Transverse colon (tissue), 4 donors: ENCODE results near the gene GLS. TPM values are rescaled to one million over a fixed set of nuclear protein-coding genes. Genes with fewer than 3 reads are reported as not detected.
"Not testable (repeated sequence)": the region's sequence is repeated elsewhere in the genome, so short reads cannot be mapped to it uniquely, and the experiment has no call there.

Experiments
- DNase-seq: peaks from one replicate; pipeline ENCODE4 v3.0.0-alpha.2; 2019
- H3K27ac ChIP-seq, 4 donors: fragments of 200-600 bp; sonication (generic); 2 replicates each; pipeline ENCODE4 v1.5.1; 2016 to 2018; ENCODE audit warnings: inconsistent platforms in 4 of 4
- H3K27me3 ChIP-seq: fragments of 200-600 bp; sonication (generic); 2 replicates; pipeline ENCODE4 v1.5.1; 2017; ENCODE audit warnings: inconsistent platforms
- H3K36me3 ChIP-seq, 4 donors: fragments of 200-600 bp; sonication (generic); 2 replicates each; pipeline ENCODE4 v1.5.1; 2017 to 2019; ENCODE audit warnings: inconsistent platforms in 4 of 4
- H3K4me1 ChIP-seq, 4 donors: fragments of 200-600 bp; sonication (generic); 2 replicates each; pipeline ENCODE4 v1.5.1; 2017 to 2020; ENCODE audit warnings: inconsistent platforms in 4 of 4
- H3K4me3 ChIP-seq, 4 donors: fragments of 200-600 bp; sonication (generic); 1 replicate in 1 of 4; 2 replicates in 3 of 4; pipeline versions ENCODE4 v1.5.1 to v1.6.1; 2017 to 2019; ENCODE audit warnings: inconsistent platforms in 4 of 4
- H3K9me3 ChIP-seq, 2 donors: fragments of 200-600 bp; sonication (generic); 2 replicates each; pipeline ENCODE4 v1.5.1; 2017 to 2019; ENCODE audit warnings: inconsistent platforms in 2 of 2
- EP300 ChIP-seq: sonication (generic); formaldehyde crosslinking; IDR thresholded peaks from one replicate; pipeline ENCODE4 v1.6.1; 2017; ENCODE audit warnings: antibody characterized with exemption, low read depth
- POLR2A ChIP-seq: fragments of 450-650 bp; IDR thresholded peaks from one replicate; pipeline ENCODE4 v1.6.1; 2016; ENCODE audit warnings: antibody characterized with exemption, mild to moderate bottlenecking, moderate library complexity
- POLR2AphosphoS5 ChIP-seq, 3 donors: sonication (generic); formaldehyde crosslinking; IDR thresholded peaks; one replicate each; pipeline ENCODE4 v1.6.1; 2016; ENCODE audit warnings: antibody characterized with exemption in 3 of 3
- WGBS, 2 donors: methylation state at CpG; one replicate each; pipeline ENCODE4 v1.1.5; 2018; ENCODE audit warnings: low coverage in 1 of 2; 5-methylcytosine and 5-hydroxymethylcytosine counted together
- in situ Hi-C, 4 donors: fragments of 200-750 bp; cut with MboI; loops; one replicate each; pipeline versions ENCODE4 v1.15.0 to v1.15.1; 2017; ENCODE audit warnings: low sequenced_read_pairs in 3 of 4, low pct_ligation_motif_present in 1 of 4, low pct_unique_long_range_greater_than_20kb in 1 of 4
- intact Hi-C: fragments of 100-400 bp; cut with DNase I; formaldehyde crosslinking; loops from one replicate; pipeline ENCODE4 v1.15.1; 2023; ENCODE audit warnings: low total_unique reads
- total RNA-seq, 4 donors: library from RNA; depleted of rRNA; stranded (reverse); fragments of >200 nt; gene quantifications; one replicate each; pipeline ENCODE4 v1.1.0, GENCODE V29; 2016
- TF ChIP-seq, protein P1 (sequence below), 5 experiments: fragments of 200-600 bp in 3 of 5; fragments of 450-650 bp in 2 of 5; sonication (generic) in 3 of 5; IDR thresholded peaks; 1 replicate in 2 of 5; 2 replicates in 3 of 5; pipeline ENCODE4 v1.5.1; 2016 to 2017; ENCODE audit warnings: antibody characterized with exemption in 5 of 5, inconsistent platforms in 3 of 5, mild to moderate bottlenecking in 2 of 5, moderate library complexity in 1 of 5

Gene GLS
- total RNA-seq, 4 donors from 2014 or later, result 58.0 to 141 (median 68.7) TPM

DNA sequence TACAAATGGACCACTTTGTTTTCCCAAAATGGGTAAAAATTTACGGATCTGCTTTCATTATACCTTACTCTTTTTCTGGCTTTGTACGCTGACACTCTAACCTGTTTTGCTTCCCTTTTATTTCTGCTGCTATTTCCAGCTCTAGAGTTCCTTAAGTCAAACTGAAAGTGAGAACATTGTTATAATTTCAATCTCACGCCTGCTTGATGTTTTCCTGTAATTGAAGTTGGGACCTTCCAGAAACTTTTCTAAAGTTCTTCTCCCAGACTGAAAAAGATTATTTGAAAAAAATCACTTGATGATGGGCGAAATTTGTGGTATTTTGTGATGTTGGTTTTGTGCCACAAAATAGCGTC, 1.8 kb downstream of the GLS start:
- WGBS, 2 donors, result 8 to 11% methylated on average over 5 of the region's 5 CpGs
- in situ Hi-C loops, result loop anchor here in 1 of 4 donors (25.0 kb wide), 1 partner anchor 130 kb away; the partner anchor contains the start of gene STAT1
- Histone ChIP-seq H3K36me3 (no peaks in the 10 kb centered on the region), H3K27ac (peak overlapping the region; percentile 98 to 99 (median 98)), H3K4me1 (peaks cover 3 to 53% (median 26%) of the 10 kb centered on the region in 4 donors), H3K4me3 (peak overlapping the region; percentile 70 to 96 (median 90)), H3K9me3 (no peaks in the 10 kb centered on the region), H3K27me3 (no peaks in the 10 kb centered on the region)
- TF ChIP-seq POLR2A, result no peak
- no peak for TF ChIP-seq EP300
- DNase-seq, result no peak
- intact Hi-C loops, result no loop called here

DNA sequence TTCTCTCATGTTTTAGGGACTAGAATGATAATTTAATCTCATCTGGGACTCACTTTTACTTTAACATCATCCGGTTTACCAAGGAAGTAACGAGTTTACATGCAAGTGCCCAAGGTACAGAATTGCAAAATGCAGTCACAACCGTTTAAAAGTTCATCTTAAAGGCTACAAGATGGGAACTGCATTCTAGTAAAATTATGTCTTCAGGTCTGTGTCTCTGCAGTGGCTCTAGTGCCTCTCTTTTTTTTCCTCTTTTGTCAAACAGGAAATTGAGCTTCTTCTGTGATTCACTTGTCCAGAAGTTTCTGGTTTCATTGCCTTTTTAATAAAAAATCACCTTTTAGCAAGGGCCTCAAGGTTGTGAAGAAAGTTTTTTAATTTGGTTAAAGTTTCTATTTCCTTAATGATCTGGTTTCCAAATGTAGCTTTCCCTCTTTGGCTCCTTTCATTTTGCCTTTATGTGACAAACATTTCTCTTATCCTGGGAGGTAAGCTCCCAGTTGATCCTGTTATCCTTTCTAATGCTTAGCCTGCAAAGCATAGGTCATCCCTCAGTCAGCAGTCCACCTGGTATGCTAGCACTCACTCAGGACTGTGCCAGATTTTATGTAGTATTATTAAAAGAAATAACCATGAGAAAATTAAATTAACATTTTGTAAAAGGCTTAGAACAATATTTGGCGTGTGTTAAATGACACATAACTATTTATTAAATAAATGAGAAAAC, 2.4 kb downstream of the GLS start:
- Histone ChIP-seq H3K27me3 (no peaks in the 10 kb centered on the region), H3K4me1 (peaks cover 3 to 59% (median 32%) of the 10 kb centered on the region in 4 donors), H3K36me3 (no peaks in the 10 kb centered on the region), H3K4me3 (peak overlapping the region; percentile 70 to 96 (median 90)), H3K9me3 (no peaks in the 10 kb centered on the region), H3K27ac (peak overlapping the region; percentile 98 to 99 (median 98))
- no peak for DNase-seq
- 21 to 26% methylated on average over 4 of the region's 4 CpGs for WGBS, 2 donors
- intact Hi-C loops, result no loop called here
- TF ChIP-seq, protein P1, sequence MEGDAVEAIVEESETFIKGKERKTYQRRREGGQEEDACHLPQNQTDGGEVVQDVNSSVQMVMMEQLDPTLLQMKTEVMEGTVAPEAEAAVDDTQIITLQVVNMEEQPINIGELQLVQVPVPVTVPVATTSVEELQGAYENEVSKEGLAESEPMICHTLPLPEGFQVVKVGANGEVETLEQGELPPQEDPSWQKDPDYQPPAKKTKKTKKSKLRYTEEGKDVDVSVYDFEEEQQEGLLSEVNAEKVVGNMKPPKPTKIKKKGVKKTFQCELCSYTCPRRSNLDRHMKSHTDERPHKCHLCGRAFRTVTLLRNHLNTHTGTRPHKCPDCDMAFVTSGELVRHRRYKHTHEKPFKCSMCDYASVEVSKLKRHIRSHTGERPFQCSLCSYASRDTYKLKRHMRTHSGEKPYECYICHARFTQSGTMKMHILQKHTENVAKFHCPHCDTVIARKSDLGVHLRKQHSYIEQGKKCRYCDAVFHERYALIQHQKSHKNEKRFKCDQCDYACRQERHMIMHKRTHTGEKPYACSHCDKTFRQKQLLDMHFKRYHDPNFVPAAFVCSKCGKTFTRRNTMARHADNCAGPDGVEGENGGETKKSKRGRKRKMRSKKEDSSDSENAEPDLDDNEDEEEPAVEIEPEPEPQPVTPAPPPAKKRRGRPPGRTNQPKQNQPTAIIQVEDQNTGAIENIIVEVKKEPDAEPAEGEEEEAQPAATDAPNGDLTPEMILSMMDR (IDR thresholded peaks at IDR 0.05), result no peak
- no peak for TF ChIP-seq POLR2AphosphoS5 (IDR thresholded peaks at IDR 0.05)
- TF ChIP-seq EP300, result no peak
- no peak for TF ChIP-seq POLR2A
- in situ Hi-C loops, result loop anchor here in 1 of 4 donors (25.0 kb wide), 1 partner anchor 129 kb away; the partner anchor contains the start of gene STAT1

DNA sequence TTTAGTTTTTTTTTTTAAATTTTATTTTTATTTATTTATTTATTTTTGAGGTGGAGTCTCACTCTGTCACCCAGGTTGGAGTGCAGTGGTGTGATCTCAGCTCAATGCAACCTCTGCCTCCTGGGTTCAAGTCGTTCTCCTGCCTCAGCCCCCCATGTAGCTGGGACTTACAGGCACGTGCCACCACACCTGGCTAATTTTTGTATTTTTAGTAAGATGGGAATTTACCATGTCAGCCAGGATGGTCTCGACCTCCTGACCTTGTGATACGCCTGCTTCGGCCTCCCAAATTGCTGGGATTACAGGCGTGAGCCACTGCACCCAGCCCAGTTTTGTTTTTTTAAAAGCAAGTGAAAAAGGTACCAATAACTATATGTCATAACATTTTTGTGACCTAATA, 5.2 kb downstream of the GLS start:
- in situ Hi-C loops, result loop anchor here in 1 of 4 donors (25.0 kb wide), 1 partner anchor 126 kb away; the partner anchor contains the start of gene STAT1
- not testable (repeated sequence) for H3K27ac ChIP-seq

DNA sequence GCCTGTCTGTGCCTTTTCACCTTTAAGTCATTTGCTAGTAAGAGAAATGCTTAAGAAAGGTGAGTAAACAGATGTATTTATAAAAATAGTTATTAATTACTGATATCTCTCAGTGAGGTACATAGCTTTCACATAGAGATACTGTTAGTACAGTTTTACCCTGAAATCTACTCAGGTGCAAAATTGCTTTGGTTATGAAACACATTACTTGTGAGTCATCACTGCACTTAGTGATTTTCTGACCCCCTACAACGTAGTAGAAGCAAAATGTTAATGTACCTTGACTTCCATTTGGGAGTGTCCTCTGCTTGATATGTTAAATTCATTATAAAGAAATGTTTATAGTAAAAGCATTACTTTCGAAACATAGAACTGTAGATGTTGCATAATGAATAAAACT, 6.5 kb downstream of the GLS start:
- Histone ChIP-seq H3K9me3 (no peaks in the 10 kb centered on the region), H3K27ac (no peak overlapping the region), H3K36me3 (no peaks in the 10 kb centered on the region), H3K4me3 (no peak overlapping the region), H3K27me3 (no peaks in the 10 kb centered on the region), H3K4me1 (peaks cover 3 to 93% (median 47%) of the 10 kb centered on the region in 4 donors)
- TF ChIP-seq EP300 (no peak), POLR2AphosphoS5 (IDR thresholded peaks at IDR 0.05) (no peak), POLR2A (no peak)
- no peak for DNase-seq
- 58 to 79% methylated on average over 2 of the region's 2 CpGs for WGBS, 2 donors
- in situ Hi-C loops (loop anchor here in 1 of 4 donors (25.0 kb wide), 1 partner anchor 125 kb away; the partner anchor contains the start of gene STAT1), intact Hi-C loops (no loop called here)

More for the DNA sequence above, 5.2 kb downstream of the GLS start:
- H3K27me3 ChIP-seq, intact Hi-C loops, H3K36me3 ChIP-seq, H3K9me3 ChIP-seq, DNase-seq, H3K4me3 ChIP-seq: not testable (repeated sequence)
- 81 to 92% methylated on average over 6 of the region's 6 CpGs for WGBS, 2 donors
- H3K4me1 ChIP-seq, result peaks cover 3 to 81% (median 39%) of the 10 kb centered on the region in 4 donors

DNA sequence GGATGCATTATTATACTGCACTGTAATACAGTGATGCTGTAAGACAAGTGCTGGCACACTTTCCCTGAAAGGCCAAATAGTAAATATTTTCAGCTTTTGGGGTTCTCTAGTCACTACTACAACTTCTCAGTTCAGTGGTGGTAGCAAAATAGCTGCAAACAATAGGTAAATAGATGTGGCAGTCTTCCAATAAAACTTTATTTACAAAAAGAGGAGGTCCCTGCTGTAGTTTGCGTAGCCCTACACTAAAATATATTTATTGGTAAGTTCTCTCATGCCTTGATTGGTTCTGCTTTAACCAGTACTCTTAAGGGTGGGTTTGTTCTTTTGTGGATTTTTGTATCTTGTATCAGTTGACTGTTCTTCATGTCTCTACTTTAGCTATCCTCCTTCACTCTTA, 7.8 kb downstream of the GLS start:
- Histone ChIP-seq H3K9me3 (no peaks in the 10 kb centered on the region), H3K27ac (peak overlapping the region in 1 of 4 donors; percentile 7), H3K4me3 (no peak overlapping the region), H3K36me3 (no peaks in the 10 kb centered on the region), H3K4me1 (peaks cover 3 to 93% (median 39%) of the 10 kb centered on the region in 4 donors), H3K27me3 (no peaks in the 10 kb centered on the region)
- TF ChIP-seq EP300 (no peak), POLR2AphosphoS5 (IDR thresholded peaks at IDR 0.05) (no peak), POLR2A (no peak)
- TF ChIP-seq, protein P1 (IDR thresholded peaks at IDR 0.05), result no peak
- intact Hi-C loops (no loop called here), in situ Hi-C loops (loop anchor here in 1 of 4 donors (25.0 kb wide), 1 partner anchor 124 kb away; the partner anchor contains the start of gene STAT1)
- no peak for DNase-seq
- 81 to 91% methylated on average over 1 of the region's 1 CpG for WGBS, 2 donors
